ENCODE data around the gene LMX1B.

GRCh38 chr9:126670270-126670669 is 56.5 kb downstream of the LMX1B start:
- TF ChIP-seq CTCF (IDR thresholded peaks at IDR 0.05) = no peak
- TF ChIP-seq POLR2A (IDR thresholded peaks at IDR 0.05) = no peak
